HG02798 (cell line): ENCODE data around the gene ZNF598.
A peak's percentile ranks its signal among the peaks of the same experiment; 100 is the strongest.
"Not testable (repeated sequence)": the region's sequence is repeated elsewhere in the genome, so short reads cannot be mapped to it uniquely, and the experiment has no call there.

Experiments
- ATAC-seq: cut with Tn5 transposase; IDR thresholded peaks from one replicate; pipeline ENCODE4 v1.9.1; 2021; ENCODE audit warnings: mild to moderate bottlenecking; ENCODE audit not compliant: unreplicated experiment, poor library complexity

The ZNF598 gene

GRCh38 chr16:1962161-1963153 lies 47.2 kb downstream of the ZNF598 start:
- ATAC-seq = not testable (repeated sequence)

GRCh38 chr16:1961651-1962067 lies 48.0 kb downstream of the ZNF598 start:
- no peak for ATAC-seq

GRCh38 chr16:1960665-1961630 lies 48.7 kb downstream of the ZNF598 start:
- ATAC-seq = no peak

- peak; percentile 81 for ATAC-seq
Measured at GRCh38 chr16:1959269-1960039, 50.2 kb downstream of the ZNF598 start, which contains the start of gene NDUFB10. Gene NDUFB10 (plus strand): TSS chr16:1959538. CDS start chr16:1959625, 87 bp downstream.

- ATAC-seq = no peak
Measured at GRCh38 chr16:1958715-1959268, 50.8 kb downstream of the ZNF598 start.

GRCh38 chr16:1958143-1958491 lies 51.5 kb downstream of the ZNF598 start:
- ATAC-seq = not testable (repeated sequence)

- ATAC-seq = not testable (repeated sequence)
Measured at GRCh38 chr16:1957434-1958142, 52.0 kb downstream of the ZNF598 start.

- no peak for ATAC-seq
Measured at GRCh38 chr16:1953734-1954133, 55.9 kb downstream of the ZNF598 start.

GRCh38 chr16:1950559-1950958 lies 59.1 kb downstream of the ZNF598 start:
- no peak for ATAC-seq

GRCh38 chr16:1950047-1950446 lies 59.6 kb downstream of the ZNF598 start:
- no peak for ATAC-seq

- no peak for ATAC-seq
Measured at GRCh38 chr16:1949507-1949906, 60.1 kb downstream of the ZNF598 start.
